Panc1 (cell line): ENCODE results near the gene SLX4IP. TPM values are rescaled to one million over a fixed set of nuclear protein-coding genes. Genes with fewer than 3 reads are reported as not detected.
A peak's percentile ranks its signal among the peaks of the same experiment; 100 is the strongest.

ENCODE experiments used
- ATAC-seq: fragments of 200-7000 bp; cut with Tn5 transposase; 2 replicates; pipeline ENCODE4 v1.9.1; 2020; ENCODE audit warnings: mild to moderate bottlenecking, moderate library complexity
- BruUV-seq: library from RNA; stranded (reverse); fragments of 400-500 nt; replicated peaks from 2 replicates; lab custom pipeline; 2021; lab: Mats Ljungman, UMichigan
- CTCF ChIA-PET: fragments of 300-600 bp; sonication (Branson Sonifier 250); formaldehyde crosslinking; loops from one replicate; lab custom pipeline; 2022; ENCODE audit warnings: antibody characterized with exemption; lab: Charles Lee
- POLR2A ChIA-PET: fragments of 300-600 bp; sonication (Branson Sonifier 250); formaldehyde crosslinking; loops from one replicate; lab custom pipeline; 2022; ENCODE audit warnings: antibody characterized with exemption; lab: Charles Lee
- DNase-seq: peaks from one replicate; pipeline ENCODE4 v3.0.0-alpha.2; 2010; ENCODE audit warnings: low read depth, low spot score
- H3K27ac ChIP-seq: 2 replicates; pipeline ENCODE4 v1.5.1; 2011; ENCODE audit warnings: mild to moderate bottlenecking, low read length, inconsistent platforms
- H3K27me3 ChIP-seq: fragments of 200-500 bp; sonication (Bioruptor generic); 2 replicates; pipeline ENCODE4 v1.6.0; 2014; ENCODE audit warnings: low read length, inconsistent platforms; ENCODE audit not compliant: control insufficient read depth, insufficient read depth
- H3K36me3 ChIP-seq: fragments of 200-500 bp; sonication (Bioruptor generic); 2 replicates; pipeline ENCODE4 v1.5.1; 2014; ENCODE audit warnings: inconsistent platforms, mild to moderate bottlenecking, low read length, moderate library complexity; ENCODE audit not compliant: control insufficient read depth, insufficient read depth
- H3K4me1 ChIP-seq: 2 replicates; pipeline ENCODE4 v1.5.1; 2011; ENCODE audit warnings: inconsistent platforms, mild to moderate bottlenecking, low read length, moderate library complexity; ENCODE audit not compliant: control insufficient read depth, insufficient read depth
- H3K4me3 ChIP-seq, 2 experiments: 2 replicates each; pipeline ENCODE4 v1.5.1; 2011 to 2012; ENCODE audit warnings: low read depth in 2 of 2, low read length in 2 of 2, mild to moderate bottlenecking in 2 of 2, inconsistent platforms in 1 of 2, moderate library complexity in 1 of 2
- H3K9me3 ChIP-seq: fragments of 200-500 bp; sonication (Bioruptor generic); 2 replicates; pipeline ENCODE4 v1.5.1; 2014; ENCODE audit warnings: low read depth, mild to moderate bottlenecking, inconsistent platforms, low read length, moderate library complexity; ENCODE audit not compliant: control insufficient read depth, insufficient read depth
- CTCF ChIP-seq: fragments of 450-650 bp; IDR thresholded peaks from 2 replicates; pipeline ENCODE4 v1.5.1; 2017; ENCODE audit warnings: mild to moderate bottlenecking
- POLR2AphosphoS5 ChIP-seq: IDR thresholded peaks from 2 replicates; pipeline ENCODE4 v1.6.1; 2012; ENCODE audit warnings: mild to moderate bottlenecking, low read depth, low read length, moderate library complexity
- SIN3A ChIP-seq: IDR thresholded peaks from 2 replicates; pipeline ENCODE4 v1.6.1; 2012; ENCODE audit warnings: low read depth, mild to moderate bottlenecking, low read length, moderate library complexity, borderline replicate concordance; ENCODE audit not compliant: insufficient read depth
- TCF7L2 ChIP-seq: IDR thresholded peaks from 2 replicates; pipeline ENCODE4 v1.6.1; 2011; ENCODE audit warnings: mild to moderate bottlenecking, low read depth, low read length, inconsistent platforms
- in situ Hi-C: cut with HindIII; loops from 2 replicates; pipeline ENCODE4 v1.10.0; 2016; ENCODE audit warnings: low sequenced_read_pairs, low pct_unique_long_range_greater_than_20kb
- intact Hi-C: fragments of 100-400 bp; cut with micrococcal nuclease; formaldehyde crosslinking; loops from one replicate; pipeline ENCODE4 v1.10.0; 2022; ENCODE audit not compliant: unreplicated experiment
- total RNA-seq: library from RNA; stranded (reverse); gene quantifications from one replicate; pipeline ENCODE4 v1.2.1, GENCODE V29; 2021; ENCODE audit not compliant: unreplicated experiment
- TF ChIP-seq, protein P1 (sequence below), 2 experiments: IDR thresholded peaks; 2 replicates each; pipeline ENCODE4 v1.6.1; 2011 to 2012; ENCODE audit warnings: low read depth in 2 of 2, control low read depth in 1 of 2, low read length in 1 of 2, mild to moderate bottlenecking in 1 of 2, moderate library complexity in 1 of 2; ENCODE audit not compliant: insufficient read depth in 1 of 2

SLX4IP gene
- total RNA-seq, 1 experiment from 2014 or later: 5.4 TPM

DNA sequence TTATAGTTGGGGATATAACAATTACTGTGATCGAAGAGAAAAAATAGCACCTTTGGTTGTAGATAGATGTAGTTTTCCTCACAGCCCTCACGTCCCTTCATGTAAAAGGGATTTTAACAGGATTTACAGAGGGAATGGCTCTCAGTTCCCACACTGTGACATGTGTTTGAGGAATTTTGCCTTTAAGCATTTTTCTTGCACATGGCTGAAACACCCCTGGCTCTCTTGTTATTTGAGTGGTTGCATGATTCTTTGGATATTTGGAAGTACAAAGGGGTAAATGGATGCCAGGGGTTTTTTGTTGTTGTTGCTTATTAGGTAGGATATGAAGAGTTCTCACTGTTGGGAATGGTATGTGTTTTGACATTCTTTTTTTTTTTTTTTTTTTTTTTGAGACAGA lies 190.5 kb downstream of the SLX4IP start:
- intact Hi-C loops (no loop called here), in situ Hi-C loops (no loop called here)
- CTCF ChIA-PET: no interaction called here
- Histone ChIP-seq H3K4me1 (no peaks in the 10 kb centered on the region), H3K36me3 (no peaks in the 10 kb centered on the region), H3K9me3 (no peaks in the 10 kb centered on the region), H3K27ac (no peak overlapping the region), H3K27me3 (no peaks in the 10 kb centered on the region), H3K4me3 (no peak overlapping the region)
- BruUV-seq: TSS peak; percentile 44
- POLR2A ChIA-PET: no interaction called here
- DNase-seq (no peak), ATAC-seq (no peak)
- no peak for TF ChIP-seq SIN3A
- TF ChIP-seq, protein P1, sequence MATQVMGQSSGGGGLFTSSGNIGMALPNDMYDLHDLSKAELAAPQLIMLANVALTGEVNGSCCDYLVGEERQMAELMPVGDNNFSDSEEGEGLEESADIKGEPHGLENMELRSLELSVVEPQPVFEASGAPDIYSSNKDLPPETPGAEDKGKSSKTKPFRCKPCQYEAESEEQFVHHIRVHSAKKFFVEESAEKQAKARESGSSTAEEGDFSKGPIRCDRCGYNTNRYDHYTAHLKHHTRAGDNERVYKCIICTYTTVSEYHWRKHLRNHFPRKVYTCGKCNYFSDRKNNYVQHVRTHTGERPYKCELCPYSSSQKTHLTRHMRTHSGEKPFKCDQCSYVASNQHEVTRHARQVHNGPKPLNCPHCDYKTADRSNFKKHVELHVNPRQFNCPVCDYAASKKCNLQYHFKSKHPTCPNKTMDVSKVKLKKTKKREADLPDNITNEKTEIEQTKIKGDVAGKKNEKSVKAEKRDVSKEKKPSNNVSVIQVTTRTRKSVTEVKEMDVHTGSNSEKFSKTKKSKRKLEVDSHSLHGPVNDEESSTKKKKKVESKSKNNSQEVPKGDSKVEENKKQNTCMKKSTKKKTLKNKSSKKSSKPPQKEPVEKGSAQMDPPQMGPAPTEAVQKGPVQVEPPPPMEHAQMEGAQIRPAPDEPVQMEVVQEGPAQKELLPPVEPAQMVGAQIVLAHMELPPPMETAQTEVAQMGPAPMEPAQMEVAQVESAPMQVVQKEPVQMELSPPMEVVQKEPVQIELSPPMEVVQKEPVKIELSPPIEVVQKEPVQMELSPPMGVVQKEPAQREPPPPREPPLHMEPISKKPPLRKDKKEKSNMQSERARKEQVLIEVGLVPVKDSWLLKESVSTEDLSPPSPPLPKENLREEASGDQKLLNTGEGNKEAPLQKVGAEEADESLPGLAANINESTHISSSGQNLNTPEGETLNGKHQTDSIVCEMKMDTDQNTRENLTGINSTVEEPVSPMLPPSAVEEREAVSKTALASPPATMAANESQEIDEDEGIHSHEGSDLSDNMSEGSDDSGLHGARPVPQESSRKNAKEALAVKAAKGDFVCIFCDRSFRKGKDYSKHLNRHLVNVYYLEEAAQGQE (IDR thresholded peaks at IDR 0.05; ENCODE audit: insufficient read depth in 1 of 2, low read depth in 2 of 2, low read length in 1 of 2): no peak
- no peak for TF ChIP-seq TCF7L2
- TF ChIP-seq POLR2AphosphoS5: no peak
- no peak for TF ChIP-seq CTCF

DNA sequence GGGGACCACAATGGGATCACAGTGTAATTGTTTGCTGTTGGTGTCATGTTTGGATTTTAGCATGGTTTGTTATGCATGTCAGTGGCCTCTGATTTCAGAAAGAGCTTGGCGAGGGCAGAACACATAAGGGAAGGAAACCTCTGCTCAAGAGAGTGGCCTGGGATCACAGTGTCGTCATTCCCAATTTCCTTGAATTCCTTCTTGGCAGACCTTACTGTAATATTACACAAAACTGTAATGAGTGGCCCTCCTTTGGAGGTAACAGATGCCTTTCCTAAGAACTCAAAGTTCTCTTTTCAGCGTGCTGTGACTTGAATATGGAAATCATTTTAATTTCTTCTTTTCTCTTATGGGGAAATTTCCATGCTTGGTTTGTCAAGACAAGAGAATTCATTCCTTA lies 191.8 kb downstream of the SLX4IP start:
- POLR2A ChIA-PET: no interaction called here
- H3K36me3 ChIP-seq: no peaks in the 10 kb centered on the region
- no TSS peak for BruUV-seq
- in situ Hi-C loops (no loop called here), intact Hi-C loops (no loop called here)
- no peak overlapping the region for H3K4me3 ChIP-seq
- CTCF ChIA-PET: no interaction called here
- ATAC-seq: no peak
- H3K27ac ChIP-seq: no peak overlapping the region
- no peaks in the 10 kb centered on the region for H3K27me3 ChIP-seq
- H3K4me1 ChIP-seq: no peaks in the 10 kb centered on the region
- TF ChIP-seq TCF7L2 (no peak), POLR2AphosphoS5 (no peak), SIN3A (no peak), CTCF (no peak)
- TF ChIP-seq, protein P1 (IDR thresholded peaks at IDR 0.05; ENCODE audit: insufficient read depth in 1 of 2, low read depth in 2 of 2, low read length in 1 of 2): no peak
- H3K9me3 ChIP-seq: no peaks in the 10 kb centered on the region
- DNase-seq: no peak
